ENCODE data around the gene METRN.

Gene METRN

GRCh38 chr16:714558-715476 is at the start of gene METRN:
METRN (plus strand) TSS chr16:715118; CDS start chr16:715290, 172 bp downstream.
- peak; percentile 92 for DNase-seq

GRCh38 chr16:666572-666971 is 48.3 kb upstream of the METRN start:
- DNase-seq: no peak

GRCh38 chr16:667113-667779 is 47.7 kb upstream of the METRN start:
- no peak for DNase-seq

DNA sequence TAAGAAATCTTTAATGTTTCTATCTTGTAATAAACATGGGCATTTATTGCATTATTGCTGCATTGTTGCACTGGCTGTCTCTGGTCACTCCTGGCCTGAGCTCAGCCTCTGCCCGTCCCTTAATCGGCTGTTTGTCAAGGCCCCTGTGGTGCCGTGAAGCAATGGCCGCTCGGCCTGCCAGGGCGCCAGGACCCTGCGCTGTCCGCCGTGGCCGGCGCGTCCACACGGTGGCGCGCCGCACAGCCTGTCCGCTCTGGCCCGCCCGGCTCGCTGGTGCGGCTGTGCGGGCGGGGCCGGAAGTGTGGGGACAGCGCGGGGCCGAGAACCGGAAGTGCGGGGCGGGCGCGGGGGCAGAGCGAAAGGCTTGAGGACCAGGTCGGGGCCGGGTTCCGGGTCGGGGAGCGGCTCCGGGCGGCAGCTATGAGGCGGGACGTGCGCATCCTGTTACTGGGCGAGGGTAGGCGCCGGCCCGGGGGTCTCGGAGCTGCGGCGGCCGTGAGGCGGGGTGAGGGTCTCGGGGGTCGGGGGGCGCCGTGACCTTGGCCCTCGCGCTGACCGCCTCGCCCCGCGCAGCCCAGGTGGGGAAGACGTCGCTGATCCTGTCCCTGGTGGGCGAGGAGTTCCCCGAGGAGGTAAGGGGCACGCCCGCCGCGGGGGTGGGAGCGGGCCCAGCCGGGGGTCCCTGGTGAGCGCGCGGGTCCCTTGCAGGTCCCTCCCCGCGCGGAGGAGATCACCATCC is 47.0 kb upstream of the METRN start, which contains the start of gene RHOT2:
Gene RHOT2 (plus strand): TSS at position 353 of the 739 bp plus-strand sequence. CDS start 68 bp downstream, at position 421.
- peak; percentile 96 for DNase-seq

GRCh38 chr16:668519-669171 is 46.3 kb upstream of the METRN start:
- DNase-seq: no peak

- no peak for DNase-seq
Observed at GRCh38 chr16:669666-670065, 45.3 kb upstream of the METRN start.

- no peak for DNase-seq
Observed at GRCh38 chr16:670485-671352, 44.2 kb upstream of the METRN start.

DNA sequence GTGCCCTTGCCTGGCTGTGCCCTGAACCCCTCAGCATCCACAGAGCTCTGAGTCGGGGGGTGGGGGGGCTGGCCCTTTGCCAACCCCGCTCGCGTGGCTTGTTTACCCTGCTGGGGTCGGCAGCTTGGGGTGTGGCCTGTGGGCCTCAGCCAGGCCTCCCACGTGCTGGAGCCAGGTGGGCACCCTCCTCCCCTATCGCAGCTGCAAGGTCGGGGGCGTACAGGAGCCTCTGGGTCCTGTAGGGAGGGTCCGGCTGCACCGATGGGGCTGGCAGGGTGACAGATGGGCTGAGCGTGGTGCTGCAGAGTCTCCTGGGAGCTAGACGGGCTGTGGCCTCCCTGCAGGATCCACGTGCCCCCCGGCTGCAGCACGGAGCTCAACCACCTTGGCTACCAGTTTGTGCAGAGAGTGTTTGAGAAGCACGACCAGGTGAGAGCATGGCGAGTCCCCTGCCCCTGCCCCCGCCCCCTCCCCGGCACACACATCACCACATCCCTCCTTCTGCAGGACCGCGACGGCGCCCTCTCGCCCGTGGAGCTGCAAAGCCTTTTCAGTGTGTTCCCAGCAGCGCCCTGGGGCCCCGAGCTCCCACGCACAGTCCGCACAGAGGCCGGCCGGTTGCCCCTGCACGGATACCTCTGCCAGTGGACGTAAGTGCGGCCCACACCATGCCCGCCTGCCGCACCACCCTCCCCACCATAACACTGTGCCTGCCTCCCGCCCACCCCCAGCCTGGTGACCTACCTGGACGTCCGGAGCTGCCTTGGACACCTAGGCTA is 43.4 kb upstream of the METRN start:
- DNase-seq: no peak

- no peak for DNase-seq
Observed at GRCh38 chr16:672371-672770, 42.5 kb upstream of the METRN start.

GRCh38 chr16:672851-673250 is 42.1 kb upstream of the METRN start:
- DNase-seq: no peak

DNA sequence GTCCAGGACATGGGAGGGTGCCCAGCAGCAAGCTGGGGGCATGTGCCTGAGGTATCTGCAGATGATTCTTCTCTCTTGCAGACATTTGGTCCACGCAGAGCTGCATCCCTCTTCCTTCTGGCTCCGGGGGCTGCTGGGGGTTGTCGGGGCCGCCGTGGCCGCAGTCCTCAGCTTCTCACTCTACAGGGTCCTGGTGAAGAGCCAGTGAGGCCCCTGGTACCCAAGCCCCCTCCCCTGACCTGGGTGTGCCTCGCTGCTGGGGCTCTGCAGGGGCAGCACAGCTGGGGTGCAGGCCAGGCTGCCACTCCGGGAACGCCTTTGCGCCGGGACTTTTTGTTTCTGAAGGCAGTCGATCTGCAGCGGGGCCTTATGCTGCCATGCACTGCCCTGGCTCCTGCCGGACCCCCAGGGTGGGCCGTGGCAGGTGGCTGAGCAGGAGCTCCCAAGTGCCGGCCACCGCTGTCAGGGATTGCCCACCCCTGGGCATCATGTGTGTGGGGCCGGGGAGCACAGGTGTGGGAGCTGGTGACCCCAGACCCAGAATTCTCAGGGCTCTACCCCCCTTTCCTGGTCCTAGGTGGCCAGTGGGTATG is 41.4 kb upstream of the METRN start:
- no peak for DNase-seq

- DNase-seq: no peak
Observed at GRCh38 chr16:674214-674881, 40.6 kb upstream of the METRN start.

DNA sequence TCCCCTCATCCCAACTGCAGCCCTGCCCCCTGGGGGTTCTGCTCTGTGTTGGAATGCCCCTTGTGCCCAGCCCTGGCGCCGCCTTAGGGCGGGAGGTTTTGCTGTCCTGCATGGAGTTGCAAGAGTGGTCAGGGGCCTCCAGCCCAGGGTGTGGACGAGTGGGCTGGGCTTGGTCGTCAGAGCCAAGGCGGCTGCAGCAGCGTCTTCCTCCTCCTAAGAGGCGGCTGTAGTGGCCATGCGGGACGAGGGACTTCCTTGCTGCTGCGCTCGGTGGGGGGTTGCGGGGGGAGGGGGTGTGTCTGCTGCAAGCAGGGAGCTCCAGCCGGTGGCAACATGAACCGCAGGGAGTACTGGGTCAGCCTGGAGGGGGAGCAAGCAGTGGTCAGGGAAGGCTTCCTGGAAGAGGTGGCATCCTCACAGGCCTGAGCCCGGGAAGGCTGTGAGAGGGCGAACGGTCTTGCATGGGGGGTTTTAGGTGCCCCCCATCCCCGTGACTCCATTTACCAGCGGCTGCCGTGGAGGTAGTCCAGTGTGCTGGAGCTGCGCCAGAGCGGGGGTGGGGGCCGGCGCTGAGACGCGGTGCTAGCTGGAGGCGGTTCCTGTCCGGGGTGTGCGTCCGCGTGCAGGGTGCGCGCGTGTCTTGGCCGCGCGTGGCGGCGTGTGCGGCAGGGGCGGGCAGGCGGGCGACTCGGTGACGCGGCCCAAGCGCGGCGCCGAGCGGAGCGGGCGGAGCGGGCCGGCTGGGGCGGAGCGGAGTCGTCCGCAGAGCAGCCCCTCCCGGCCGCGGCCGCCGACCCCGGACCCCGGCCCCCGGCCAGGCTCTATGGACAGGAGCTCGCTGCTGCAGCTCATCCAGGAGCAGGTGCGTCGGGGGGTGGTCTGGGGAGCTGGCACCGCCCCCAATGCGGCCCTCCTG is 39.7 kb upstream of the METRN start, which contains the start of gene RHBDL1:
Gene RHBDL1 (plus strand): TSS at position 704 of the 916 bp plus-strand sequence. CDS start 120 bp downstream, at position 824.
- DNase-seq: no peak

GRCh38 chr16:675884-676564 is 38.9 kb upstream of the METRN start:
- DNase-seq: no peak

GRCh38 chr16:676565-676902 is 38.4 kb upstream of the METRN start:
- no peak for DNase-seq

DNA sequence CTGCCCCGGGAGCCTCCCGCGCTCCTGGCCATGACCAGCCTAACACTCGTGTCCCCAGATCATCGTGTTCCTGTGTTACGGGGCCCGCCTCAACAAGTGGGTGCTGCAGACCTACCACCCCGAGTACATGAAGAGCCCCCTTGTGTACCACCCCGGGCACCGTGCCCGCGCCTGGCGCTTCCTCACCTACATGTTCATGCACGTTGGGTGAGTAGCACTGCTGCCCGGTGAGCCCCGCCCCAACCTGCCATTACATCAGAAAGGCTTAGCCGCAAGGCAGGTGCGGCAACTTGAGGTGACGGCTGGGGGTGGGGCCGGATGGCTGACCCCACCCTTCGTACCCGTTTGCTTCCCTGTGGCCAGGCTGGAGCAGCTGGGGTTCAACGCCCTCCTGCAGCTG is 38.0 kb upstream of the METRN start:
- DNase-seq: no peak

- no peak for DNase-seq
Observed at GRCh38 chr16:677316-678190, 37.4 kb upstream of the METRN start.

All from activated CD4-positive, alpha-beta T cell treated with anti-CD3 and anti-CD28 coated beads, Interleukin-10, Interleukin-2, amounts not matched to agents 100 ng/mL and 50 ng/mL, durations not matched to agents 16 hours and 8 hours (primary cell).